C4-2B (cell line): Measurements from ENCODE around the gene POU2AF1.

Experiments
- ZFX ChIP-seq: fragments of 450-650 bp; IDR thresholded peaks from 2 replicates; pipeline ENCODE4 v1.6.1; 2017
- TF ChIP-seq, protein P1 (sequence below): fragments of 450-650 bp; conservative IDR thresholded peaks from 2 replicates; pipeline ENCODE4 v1.5.1; 2017; ENCODE audit warnings: mild to moderate bottlenecking

DNA sequence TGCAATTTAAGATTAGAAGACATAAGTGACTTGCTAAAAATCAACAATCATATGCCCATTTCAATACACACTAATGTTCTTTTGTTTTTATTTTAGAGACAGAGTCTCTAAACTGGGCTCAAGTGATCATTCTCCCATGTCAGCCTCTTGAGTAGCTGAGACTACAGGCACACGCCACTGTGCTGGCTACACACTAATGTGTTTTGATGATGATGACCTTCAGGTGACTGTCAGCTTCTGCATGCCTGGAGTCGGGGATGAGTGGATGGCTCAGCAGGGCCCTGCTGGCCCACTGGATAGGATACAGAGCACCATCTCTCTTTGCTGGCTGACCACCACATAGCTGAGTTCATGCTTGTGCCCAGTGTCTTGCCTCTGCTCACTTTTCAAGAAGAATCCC, 27.0 kb upstream of the POU2AF1 start:
- TF ChIP-seq, protein P1, sequence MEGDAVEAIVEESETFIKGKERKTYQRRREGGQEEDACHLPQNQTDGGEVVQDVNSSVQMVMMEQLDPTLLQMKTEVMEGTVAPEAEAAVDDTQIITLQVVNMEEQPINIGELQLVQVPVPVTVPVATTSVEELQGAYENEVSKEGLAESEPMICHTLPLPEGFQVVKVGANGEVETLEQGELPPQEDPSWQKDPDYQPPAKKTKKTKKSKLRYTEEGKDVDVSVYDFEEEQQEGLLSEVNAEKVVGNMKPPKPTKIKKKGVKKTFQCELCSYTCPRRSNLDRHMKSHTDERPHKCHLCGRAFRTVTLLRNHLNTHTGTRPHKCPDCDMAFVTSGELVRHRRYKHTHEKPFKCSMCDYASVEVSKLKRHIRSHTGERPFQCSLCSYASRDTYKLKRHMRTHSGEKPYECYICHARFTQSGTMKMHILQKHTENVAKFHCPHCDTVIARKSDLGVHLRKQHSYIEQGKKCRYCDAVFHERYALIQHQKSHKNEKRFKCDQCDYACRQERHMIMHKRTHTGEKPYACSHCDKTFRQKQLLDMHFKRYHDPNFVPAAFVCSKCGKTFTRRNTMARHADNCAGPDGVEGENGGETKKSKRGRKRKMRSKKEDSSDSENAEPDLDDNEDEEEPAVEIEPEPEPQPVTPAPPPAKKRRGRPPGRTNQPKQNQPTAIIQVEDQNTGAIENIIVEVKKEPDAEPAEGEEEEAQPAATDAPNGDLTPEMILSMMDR = no peak
- TF ChIP-seq ZFX = no peak
